Measurements from ENCODE around the gene ITGBL1.

Gene ITGBL1

DNA sequence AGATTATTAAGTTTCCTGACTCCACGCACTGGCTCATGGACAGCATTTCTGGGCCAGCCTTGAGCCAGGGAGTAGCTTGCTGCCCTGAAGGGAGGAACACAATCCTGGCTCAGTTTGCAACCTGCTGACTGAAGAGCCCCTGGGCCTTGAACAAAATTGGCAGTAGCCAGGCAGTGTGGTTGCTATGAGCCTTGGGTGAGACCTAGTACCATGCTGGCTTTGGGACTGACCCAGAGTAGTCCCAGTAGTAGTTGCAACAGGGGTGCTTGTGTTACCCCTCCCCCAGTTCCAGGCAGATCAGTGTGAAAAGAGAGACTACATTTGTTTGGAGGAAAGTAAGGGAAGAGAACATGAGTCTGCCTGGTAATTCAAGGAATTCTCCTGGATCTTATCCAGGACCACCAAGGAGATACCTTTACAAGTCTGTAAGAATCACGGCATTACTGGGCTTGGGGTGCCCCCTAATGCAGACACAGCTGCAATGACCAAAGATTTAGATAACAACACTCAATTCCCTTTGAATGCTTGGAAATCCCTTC, 22.0 kb downstream of the ITGBL1 start:
- TF ChIP-seq, protein P1, sequence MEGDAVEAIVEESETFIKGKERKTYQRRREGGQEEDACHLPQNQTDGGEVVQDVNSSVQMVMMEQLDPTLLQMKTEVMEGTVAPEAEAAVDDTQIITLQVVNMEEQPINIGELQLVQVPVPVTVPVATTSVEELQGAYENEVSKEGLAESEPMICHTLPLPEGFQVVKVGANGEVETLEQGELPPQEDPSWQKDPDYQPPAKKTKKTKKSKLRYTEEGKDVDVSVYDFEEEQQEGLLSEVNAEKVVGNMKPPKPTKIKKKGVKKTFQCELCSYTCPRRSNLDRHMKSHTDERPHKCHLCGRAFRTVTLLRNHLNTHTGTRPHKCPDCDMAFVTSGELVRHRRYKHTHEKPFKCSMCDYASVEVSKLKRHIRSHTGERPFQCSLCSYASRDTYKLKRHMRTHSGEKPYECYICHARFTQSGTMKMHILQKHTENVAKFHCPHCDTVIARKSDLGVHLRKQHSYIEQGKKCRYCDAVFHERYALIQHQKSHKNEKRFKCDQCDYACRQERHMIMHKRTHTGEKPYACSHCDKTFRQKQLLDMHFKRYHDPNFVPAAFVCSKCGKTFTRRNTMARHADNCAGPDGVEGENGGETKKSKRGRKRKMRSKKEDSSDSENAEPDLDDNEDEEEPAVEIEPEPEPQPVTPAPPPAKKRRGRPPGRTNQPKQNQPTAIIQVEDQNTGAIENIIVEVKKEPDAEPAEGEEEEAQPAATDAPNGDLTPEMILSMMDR (IDR thresholded peaks at IDR 0.05; ENCODE audit: extremely low read depth, missing control alignments), result no peak
- DNase-seq (ENCODE audit: low spot score), result no peak

DNA sequence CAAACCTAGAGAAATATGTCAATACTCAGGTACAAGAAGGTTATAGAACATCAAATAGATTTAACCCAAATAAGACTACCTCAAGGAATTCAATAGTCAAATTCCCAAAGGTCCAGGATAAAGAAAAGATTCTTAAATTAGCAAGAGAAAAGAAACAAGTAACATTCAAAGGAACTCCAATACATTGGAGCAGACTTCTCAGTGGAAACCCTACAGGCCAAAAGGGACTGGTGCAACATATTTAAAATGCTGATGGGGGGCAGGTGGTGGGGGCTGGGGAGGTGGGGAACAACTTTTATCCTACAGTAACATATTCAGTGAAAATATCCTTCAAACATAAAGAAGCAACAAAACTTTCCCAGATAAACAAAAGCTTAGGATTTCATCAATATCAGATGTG, 23.1 kb downstream of the ITGBL1 start:
- TF ChIP-seq, protein P1 (IDR thresholded peaks at IDR 0.05; ENCODE audit: extremely low read depth, missing control alignments), result no peak

DNA sequence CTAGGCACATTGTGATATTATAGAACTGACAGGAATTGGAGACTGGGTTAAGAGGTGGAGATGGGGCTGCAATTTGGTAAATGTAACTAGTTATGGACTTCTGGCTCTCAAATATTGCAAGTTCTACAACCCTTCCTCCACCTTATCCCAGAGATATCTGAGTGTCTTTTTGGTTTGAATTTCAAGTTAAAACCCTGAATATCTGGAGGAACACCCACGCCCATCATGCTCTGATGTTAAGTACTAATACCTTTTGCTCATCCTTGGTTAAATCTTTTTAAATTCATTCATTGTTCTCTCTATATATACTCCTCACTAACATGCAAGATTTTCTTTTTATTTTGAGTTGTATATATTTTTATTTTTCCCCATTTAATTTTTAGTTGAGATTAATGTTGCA, 28.9 kb downstream of the ITGBL1 start:
- TF ChIP-seq, protein P1 (IDR thresholded peaks at IDR 0.05; ENCODE audit: extremely low read depth, missing control alignments), result no peak
- DNase-seq (ENCODE audit: low spot score), result no peak

More for the DNA sequence above, 23.1 kb downstream of the ITGBL1 start:
- DNase-seq (ENCODE audit: low spot score), result no peak

DNA sequence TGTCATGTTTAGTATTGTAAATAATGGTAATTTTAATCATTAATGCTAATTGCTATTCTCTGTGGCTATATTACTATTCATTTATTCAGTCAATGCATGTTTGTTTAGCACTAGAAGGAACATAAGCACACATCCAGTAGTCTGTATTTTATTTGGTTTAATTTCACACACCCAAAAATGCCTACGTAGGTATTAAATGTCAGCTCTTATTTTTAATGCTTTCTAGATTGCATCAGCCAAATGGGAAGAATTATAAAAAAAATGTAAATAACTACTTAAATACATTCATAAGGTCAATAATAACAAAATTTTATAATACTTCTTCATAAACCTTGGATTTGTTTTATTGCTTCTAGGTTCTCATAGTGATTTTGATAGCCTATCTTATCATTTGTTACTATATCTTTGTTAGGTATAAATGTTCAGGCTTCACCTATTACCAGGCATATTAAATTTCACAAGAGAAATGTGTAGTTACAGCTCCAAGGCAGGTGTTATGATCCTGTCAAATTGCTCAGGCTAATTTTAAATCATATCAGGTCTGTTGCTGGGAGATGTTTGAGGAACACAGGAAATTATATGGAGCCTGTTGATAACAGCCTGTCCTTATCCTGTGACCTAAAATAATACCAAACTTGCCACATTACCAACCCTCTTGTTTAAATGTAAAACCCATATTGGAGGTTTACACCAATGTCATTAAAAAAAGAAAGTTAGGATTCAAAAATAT, 34.4 kb downstream of the ITGBL1 start:
- TF ChIP-seq, protein P1 (IDR thresholded peaks at IDR 0.05; ENCODE audit: extremely low read depth, missing control alignments), result no peak
- no peak for DNase-seq (ENCODE audit: low spot score)

DNA sequence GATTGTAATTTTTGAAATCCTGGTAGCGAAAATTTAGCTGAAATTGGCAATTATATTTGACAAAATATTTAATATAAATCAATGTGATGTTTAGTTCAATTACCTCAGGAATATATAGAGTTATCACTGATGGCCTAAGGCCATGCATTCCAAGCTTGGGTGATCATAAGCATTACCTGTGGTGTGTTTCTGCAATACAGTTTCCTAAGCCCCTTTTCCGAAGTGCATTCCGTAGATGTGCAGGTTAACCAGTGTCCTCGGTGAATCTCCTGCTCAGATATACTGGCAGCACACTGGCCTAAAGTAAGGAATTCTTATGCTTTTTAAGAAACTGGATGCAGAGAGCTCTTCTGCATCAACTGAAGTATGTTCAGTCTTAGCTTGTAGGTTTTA, 35.0 kb downstream of the ITGBL1 start:
- TF ChIP-seq, protein P1 (IDR thresholded peaks at IDR 0.05; ENCODE audit: extremely low read depth, missing control alignments), result no peak
- DNase-seq (ENCODE audit: low spot score), result no peak

DNA sequence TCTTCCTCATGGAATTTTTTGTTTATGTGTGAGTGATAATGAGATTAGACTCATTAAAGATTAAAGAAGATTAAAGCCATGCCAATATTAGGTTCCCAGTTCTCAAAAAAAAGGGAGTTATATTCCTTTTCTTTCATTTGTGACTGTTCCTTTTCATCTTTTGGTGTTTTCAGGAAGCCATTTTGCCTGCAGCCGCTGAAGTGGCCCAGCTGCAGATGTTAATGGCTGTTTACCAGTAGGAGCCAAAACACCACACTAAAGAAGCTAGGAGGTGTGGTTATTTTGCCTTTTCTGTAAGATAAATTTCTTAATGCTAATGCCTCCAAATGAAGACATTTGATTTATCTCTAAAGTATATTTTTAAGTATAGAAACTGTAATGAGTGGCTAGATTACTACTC, 36.3 kb downstream of the ITGBL1 start:
- TF ChIP-seq, protein P1 (IDR thresholded peaks at IDR 0.05; ENCODE audit: extremely low read depth, missing control alignments), result no peak
- DNase-seq (ENCODE audit: low spot score), result no peak

DNA sequence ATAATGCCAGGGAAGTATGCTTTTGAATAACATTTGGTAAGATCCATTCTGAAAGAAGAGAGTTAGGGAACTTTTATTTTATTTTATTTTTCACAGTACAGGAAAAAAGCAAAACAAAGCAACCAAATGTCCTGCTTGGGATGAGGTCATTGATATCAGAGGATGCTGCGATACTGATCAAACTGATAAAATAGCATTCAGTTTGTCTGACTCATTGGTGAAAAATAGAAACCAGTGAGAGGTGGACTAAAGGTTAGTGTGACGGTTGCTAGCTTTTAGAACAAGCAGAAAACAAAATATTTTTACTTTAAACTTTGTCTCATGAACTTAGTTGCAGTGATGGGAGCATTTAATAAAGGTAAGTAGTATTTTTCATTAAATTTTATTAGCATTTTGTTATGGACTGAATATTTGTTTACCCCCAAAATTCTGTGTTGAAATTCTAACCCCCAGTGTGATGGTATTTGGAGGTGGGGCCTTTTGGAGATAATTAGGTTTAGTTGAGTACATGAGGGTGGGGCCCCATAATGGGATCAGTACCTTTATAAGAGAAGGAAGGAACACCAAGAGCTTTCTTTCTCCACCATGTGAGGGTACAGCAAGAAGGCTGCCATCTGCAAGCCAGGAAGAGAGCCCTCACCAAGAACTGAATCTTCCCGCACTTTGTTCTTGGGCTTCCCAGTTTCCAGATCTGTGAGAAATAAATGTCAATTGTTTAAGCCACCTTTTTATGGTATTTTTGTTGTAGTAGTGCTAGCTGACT, 37.3 kb downstream of the ITGBL1 start:
- DNase-seq (ENCODE audit: low spot score), result no peak
- TF ChIP-seq, protein P1 (IDR thresholded peaks at IDR 0.05; ENCODE audit: extremely low read depth, missing control alignments), result no peak

Data from GM20000 (cell line).